Endothelial cell of umbilical vein (primary cell): ENCODE measurements around the gene MYH10. TPM values are rescaled to one million over a fixed set of nuclear protein-coding genes. Genes with fewer than 3 reads are reported as not detected.

Source experiments
- BruUV-seq: library from RNA; stranded (reverse); fragments of 400-500 nt; replicated peaks from 2 replicates; lab custom pipeline; 2021; lab: Mats Ljungman, UMichigan
- CTCF ChIA-PET: fragments of 300-600, 350-600 bp; sonication (Branson Sonifier 250); formaldehyde crosslinking; loops from one replicate; lab custom pipeline; 2021; ENCODE audit warnings: antibody characterized with exemption, inconsistent platforms; lab: Charles Lee
- POLR2A ChIA-PET: fragments of 300-600, 350-600 bp; sonication (Branson Sonifier 250); formaldehyde crosslinking; loops from one replicate; lab custom pipeline; 2021; ENCODE audit warnings: antibody characterized with exemption, inconsistent platforms; lab: Charles Lee
- DNase-seq: peaks from one replicate; pipeline ENCODE4 v3.0.0-alpha.2; 2011; ENCODE audit warnings: low read depth, low spot score
- FAIRE-seq: peaks from 2 replicates; lab custom pipeline; 2011; peaks lifted over from hg19 to GRCh38; lab: Jason Lieb, UNC
- H2AFZ ChIP-seq: 2 replicates; pipeline ENCODE4 v1.6.0; 2012; ENCODE audit warnings: low read depth, low read length, control low read depth, inconsistent platforms
- H3K27ac ChIP-seq: 2 replicates; pipeline ENCODE4 v1.5.1; 2011; ENCODE audit warnings: low read depth, mild to moderate bottlenecking, control low read depth, low read length, moderate library complexity; ENCODE audit not compliant: insufficient read depth
- H3K27me3 ChIP-seq, 2 experiments: 2 replicates each; pipeline versions ENCODE4 v1.6.0 to v1.6.1; 2011; ENCODE audit warnings: low read length in 2 of 2, mixed read lengths in 1 of 2; ENCODE audit not compliant: control insufficient read depth in 2 of 2, insufficient read depth in 2 of 2
- H3K36me3 ChIP-seq, 2 experiments: 2 replicates in 1 of 2; 3 replicates in 1 of 2; pipeline ENCODE4 v1.5.1; 2011; ENCODE audit warnings: low read length in 2 of 2, mild to moderate bottlenecking in 1 of 2, moderate library complexity in 1 of 2; ENCODE audit not compliant: control insufficient read depth in 2 of 2, insufficient read depth in 2 of 2; ENCODE audit errors: extremely low read depth in 1 of 2
- H3K4me1 ChIP-seq: 3 replicates; pipeline ENCODE4 v1.5.1; 2011; ENCODE audit warnings: mild to moderate bottlenecking, low read length; ENCODE audit not compliant: control insufficient read depth, insufficient read depth; ENCODE audit errors: extremely low read depth
- H3K4me2 ChIP-seq: 2 replicates; pipeline ENCODE4 v1.6.1; 2011; ENCODE audit warnings: low read length, control low read depth, mixed read lengths; ENCODE audit not compliant: insufficient read depth
- H3K4me3 ChIP-seq, 3 experiments: fragments of 200-600 bp in 1 of 3; sonication (generic), shearing (Covaris generic) in 1 of 3; replicated peaks in 1 of 3; 2 replicates each; pipeline ENCODE4 v1.5.1; 2011 to 2016; ENCODE audit warnings: control low read depth in 3 of 3, low read length in 3 of 3, mild to moderate bottlenecking in 2 of 3, inconsistent platforms in 1 of 3, low read depth in 1 of 3, moderate library complexity in 1 of 3; ENCODE audit not compliant: insufficient read depth in 1 of 3
- H3K79me2 ChIP-seq: 2 replicates; pipeline ENCODE4 v1.6.0; 2012; ENCODE audit warnings: low read length, inconsistent platforms; ENCODE audit not compliant: control insufficient read depth, insufficient read depth
- H3K9ac ChIP-seq: replicated peaks from 2 replicates; pipeline ENCODE3; 2011; ENCODE audit warnings: low read length, control low read depth; ENCODE audit not compliant: insufficient read depth; ENCODE audit errors: extremely low read depth
- H3K9me1 ChIP-seq: replicated peaks from 3 replicates; pipeline ENCODE4 v1.6.0; 2011; ENCODE audit warnings: mild to moderate bottlenecking, low read length; ENCODE audit not compliant: control insufficient read depth, insufficient read depth; ENCODE audit errors: extremely low read depth
- H3K9me3 ChIP-seq: replicated peaks from 2 replicates; pipeline ENCODE4 v1.5.1; 2012; ENCODE audit warnings: low read length, inconsistent platforms; ENCODE audit not compliant: control insufficient read depth, insufficient read depth
- H4K20me1 ChIP-seq: replicated peaks from 2 replicates; pipeline ENCODE3; 2011; ENCODE audit warnings: mild to moderate bottlenecking, low read length; ENCODE audit not compliant: control insufficient read depth, insufficient read depth; ENCODE audit errors: extremely low read depth
- EZH2 ChIP-seq: IDR thresholded peaks from 2 replicates; pipeline ENCODE4 v1.6.1; 2012; ENCODE audit warnings: borderline replicate concordance, low read depth, mild to moderate bottlenecking, moderate library complexity, low read length, inconsistent platforms; ENCODE audit not compliant: severe bottlenecking
- FOS ChIP-seq: IDR thresholded peaks from 2 replicates; pipeline ENCODE4 v1.6.1; 2011; ENCODE audit warnings: mild to moderate bottlenecking, low read length, moderate library complexity, borderline replicate concordance; ENCODE audit not compliant: insufficient read depth
- GATA2 ChIP-seq: IDR thresholded peaks from 2 replicates; pipeline ENCODE4 v1.7.0; 2011; ENCODE audit warnings: low read depth, mild to moderate bottlenecking, moderate library complexity, mixed read lengths, low read length; ENCODE audit not compliant: insufficient read length, insufficient read depth
- JUN ChIP-seq: IDR thresholded peaks from 2 replicates; pipeline ENCODE4 v1.6.1; 2011; ENCODE audit warnings: borderline replicate concordance, low read depth; ENCODE audit not compliant: insufficient read length, insufficient read depth
- MYC ChIP-seq: IDR thresholded peaks from one replicate; pipeline ENCODE4 v1.6.1; 2011; ENCODE audit warnings: mild to moderate bottlenecking, low read depth, low read length
- POLR2A ChIP-seq: IDR thresholded peaks from 2 replicates; pipeline ENCODE4 v1.6.1; 2012; ENCODE audit warnings: low read depth, mild to moderate bottlenecking, control low read depth, low read length
- POLR2AphosphoS5 ChIP-seq: IDR thresholded peaks from 2 replicates; pipeline ENCODE4 v1.6.1; 2012; ENCODE audit warnings: low read depth, mild to moderate bottlenecking, control low read depth, low read length, moderate library complexity; ENCODE audit not compliant: insufficient read depth
- dilution Hi-C: fragments of 300-500 bp; cut with MboI; formaldehyde crosslinking; loops from one replicate; pipeline ENCODE4 v1.15.0; 2019; ENCODE audit warnings: low sequenced_read_pairs; ENCODE audit not compliant: extremely low pct_ligation_motif_present
- intact Hi-C: fragments of 100-400 bp; cut with micrococcal nuclease; formaldehyde crosslinking; loops from one replicate; pipeline ENCODE4 v1.10.0; 2022
- polyA plus RNA-seq, 4 experiments: library from polyadenylated mRNA; depleted of rRNA in 3 of 4; stranded (reverse) in 3 of 4; unstranded in 1 of 4; fragments of >200 nt; gene quantifications; 2 replicates each; pipeline versions ENCODE4 v1.2.1 to v1.2.3, GENCODE V29; 2011 to 2012; ENCODE audit warnings: missing spikeins in 1 of 4
- total RNA-seq: library from RNA; stranded (reverse); gene quantifications from 2 replicates; pipeline ENCODE4 v1.2.3, GENCODE V29; 2021
- TF ChIP-seq, protein P1 (sequence below), 2 donors: IDR thresholded peaks; 1 replicate in 1 of 2; 2 replicates in 1 of 2; pipeline ENCODE4 v1.5.1; 2011; ENCODE audit warnings: low read length in 2 of 2, mild to moderate bottlenecking in 2 of 2, moderate library complexity in 2 of 2, control low read depth in 1 of 2, inconsistent platforms in 1 of 2, low read depth in 1 of 2; ENCODE audit not compliant: insufficient read depth in 1 of 2; ENCODE audit errors: extremely low read depth in 1 of 2
- TF ChIP-seq, protein P2 (sequence below): IDR thresholded peaks from 2 replicates; pipeline ENCODE4 v1.6.1; 2011; ENCODE audit not compliant: insufficient read depth, insufficient read length

MYH10 gene
- total and polyA plus RNA-seq, 2 donors (not counting 3 experiments of a cell fraction or from before 2014, with no cell fraction given): 73.4 to 232 TPM

DNA sequence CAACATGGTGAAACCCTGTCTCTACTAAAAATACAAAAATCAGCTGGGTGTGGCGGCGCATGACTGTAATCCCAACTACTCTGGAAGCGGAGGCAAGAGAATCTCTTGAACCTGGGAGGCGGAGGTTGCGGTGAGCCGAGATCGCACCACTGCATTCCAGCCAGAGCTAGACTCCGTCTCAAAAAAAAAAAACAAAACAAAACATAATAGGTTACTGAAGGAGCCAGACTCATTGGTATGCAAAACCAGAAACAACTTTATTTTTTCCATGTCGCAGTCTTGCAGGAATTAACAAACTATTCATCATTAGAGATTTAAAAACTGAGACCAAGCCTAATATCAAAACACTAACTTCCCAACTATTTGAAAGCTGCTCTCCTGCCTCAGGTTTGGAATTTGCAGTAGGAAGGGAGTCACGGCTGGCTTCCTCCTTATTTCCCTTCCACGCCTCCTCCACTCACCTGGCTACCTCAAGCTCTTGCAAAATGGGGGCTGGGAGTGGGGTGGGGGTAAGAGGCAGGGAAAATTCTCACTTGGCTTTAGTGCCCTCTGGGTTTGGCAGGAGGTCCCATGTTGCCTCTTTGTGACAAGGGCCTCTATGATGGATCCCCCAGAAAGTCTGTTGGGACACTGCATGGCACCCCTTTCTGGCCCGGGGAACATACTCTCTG lies 34.1 kb upstream of the MYH10 start:
- H3K27me3 ChIP-seq: peaks cover 0 to 2% of the 10 kb centered on the region in 2 experiments
- ChIA-PET POLR2A (interaction anchor here (0.6 kb wide), 1 partner anchor 227 kb away, joined by 3 read pairs; no protein-coding TSS in a partner anchor), CTCF (interaction anchor here (1.0 to 1.7 kb wide), 2 partner anchors 12 to 14 kb away, joined by 3 read pairs; no protein-coding TSS in a partner anchor)
- H3K9ac ChIP-seq: no peak overlapping the region
- no peak for TF ChIP-seq GATA2
- TF ChIP-seq FOS: no peak
- no peak for TF ChIP-seq MYC
- no peak for TF ChIP-seq POLR2A
- TF ChIP-seq EZH2: no peak
- no peak for TF ChIP-seq POLR2AphosphoS5
- TF ChIP-seq, protein P1, sequence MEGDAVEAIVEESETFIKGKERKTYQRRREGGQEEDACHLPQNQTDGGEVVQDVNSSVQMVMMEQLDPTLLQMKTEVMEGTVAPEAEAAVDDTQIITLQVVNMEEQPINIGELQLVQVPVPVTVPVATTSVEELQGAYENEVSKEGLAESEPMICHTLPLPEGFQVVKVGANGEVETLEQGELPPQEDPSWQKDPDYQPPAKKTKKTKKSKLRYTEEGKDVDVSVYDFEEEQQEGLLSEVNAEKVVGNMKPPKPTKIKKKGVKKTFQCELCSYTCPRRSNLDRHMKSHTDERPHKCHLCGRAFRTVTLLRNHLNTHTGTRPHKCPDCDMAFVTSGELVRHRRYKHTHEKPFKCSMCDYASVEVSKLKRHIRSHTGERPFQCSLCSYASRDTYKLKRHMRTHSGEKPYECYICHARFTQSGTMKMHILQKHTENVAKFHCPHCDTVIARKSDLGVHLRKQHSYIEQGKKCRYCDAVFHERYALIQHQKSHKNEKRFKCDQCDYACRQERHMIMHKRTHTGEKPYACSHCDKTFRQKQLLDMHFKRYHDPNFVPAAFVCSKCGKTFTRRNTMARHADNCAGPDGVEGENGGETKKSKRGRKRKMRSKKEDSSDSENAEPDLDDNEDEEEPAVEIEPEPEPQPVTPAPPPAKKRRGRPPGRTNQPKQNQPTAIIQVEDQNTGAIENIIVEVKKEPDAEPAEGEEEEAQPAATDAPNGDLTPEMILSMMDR (IDR thresholded peaks at IDR 0.05; ENCODE audit: extremely low read depth in 1 of 2, insufficient read depth in 1 of 2, low read depth in 1 of 2, low read length in 2 of 2): no peak
- no peak for TF ChIP-seq JUN
- TF ChIP-seq, protein P2, sequence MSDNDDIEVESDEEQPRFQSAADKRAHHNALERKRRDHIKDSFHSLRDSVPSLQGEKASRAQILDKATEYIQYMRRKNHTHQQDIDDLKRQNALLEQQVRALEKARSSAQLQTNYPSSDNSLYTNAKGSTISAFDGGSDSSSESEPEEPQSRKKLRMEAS: no peak
- no peak overlapping the region for H3K4me2 ChIP-seq
- H3K27ac ChIP-seq: no peak overlapping the region
- H4K20me1 ChIP-seq: no peaks in the 10 kb centered on the region
- H3K79me2 ChIP-seq: no peaks in the 10 kb centered on the region
- dilution Hi-C loops (no loop called here), intact Hi-C loops (no loop called here)
- no peaks in the 10 kb centered on the region for H3K36me3 ChIP-seq
- no TSS peak for BruUV-seq
- no peak overlapping the region for H2AFZ ChIP-seq
- DNase-seq (no peak), FAIRE-seq (no peak)
- no peak overlapping the region for H3K4me3 ChIP-seq
- peaks cover 4% of the 10 kb centered on the region for H3K4me1 ChIP-seq
- no peaks in the 10 kb centered on the region for H3K9me3 ChIP-seq
- H3K9me1 ChIP-seq: no peaks in the 10 kb centered on the region
